NCI-H774 (cell line): ENCODE measurements around the gene ACP2.

Experiments used
- DNase-seq: peaks from one replicate; lab custom pipeline; 2025; lab: John Stamatoyannopoulos, UW

ACP2 gene

DNA sequence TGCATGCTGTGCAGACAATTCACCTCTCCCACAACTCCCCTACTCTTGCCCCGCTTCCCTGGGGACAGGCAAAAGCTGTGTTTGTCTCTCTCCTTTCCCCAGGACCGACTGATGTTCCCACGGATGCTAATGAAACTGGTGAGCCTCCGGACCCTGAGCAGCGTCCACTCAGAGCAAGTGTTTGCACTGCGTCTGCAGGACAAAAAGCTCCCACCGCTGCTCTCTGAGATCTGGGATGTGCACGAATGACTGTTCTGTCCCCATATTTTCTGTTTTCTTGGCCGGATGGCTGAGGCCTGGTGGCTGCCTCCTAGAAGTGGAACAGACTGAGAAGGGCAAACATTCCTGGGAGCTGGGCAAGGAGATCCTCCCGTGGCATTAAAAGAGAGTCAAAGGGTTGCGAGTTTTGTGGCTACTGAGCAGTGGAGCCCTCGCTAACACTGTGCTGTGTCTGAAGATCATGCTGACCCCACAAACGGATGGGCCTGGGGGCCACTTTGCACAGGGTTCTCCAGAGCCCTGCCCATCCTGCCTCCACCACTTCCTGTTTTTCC is 19.9 kb upstream of the ACP2 start:
- no peak for DNase-seq

DNA sequence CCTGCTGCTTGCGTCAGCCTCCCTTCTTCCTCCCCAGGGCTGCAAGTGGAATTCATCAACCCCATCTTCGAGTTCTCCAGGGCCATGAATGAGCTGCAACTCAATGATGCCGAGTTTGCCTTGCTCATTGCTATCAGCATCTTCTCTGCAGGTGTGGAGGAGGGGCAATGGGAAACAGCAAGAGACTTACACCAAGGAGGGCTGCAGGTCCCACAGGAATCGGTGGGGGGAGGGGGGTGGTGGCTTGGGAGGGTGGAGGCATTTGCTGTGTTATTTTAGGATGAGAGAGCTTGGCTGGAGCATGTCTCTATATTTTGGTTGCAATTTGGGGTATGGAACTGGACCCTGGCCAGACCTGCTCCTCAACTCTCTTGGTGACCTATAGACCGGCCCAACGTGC is 19.3 kb upstream of the ACP2 start:
- no peak for DNase-seq

DNA sequence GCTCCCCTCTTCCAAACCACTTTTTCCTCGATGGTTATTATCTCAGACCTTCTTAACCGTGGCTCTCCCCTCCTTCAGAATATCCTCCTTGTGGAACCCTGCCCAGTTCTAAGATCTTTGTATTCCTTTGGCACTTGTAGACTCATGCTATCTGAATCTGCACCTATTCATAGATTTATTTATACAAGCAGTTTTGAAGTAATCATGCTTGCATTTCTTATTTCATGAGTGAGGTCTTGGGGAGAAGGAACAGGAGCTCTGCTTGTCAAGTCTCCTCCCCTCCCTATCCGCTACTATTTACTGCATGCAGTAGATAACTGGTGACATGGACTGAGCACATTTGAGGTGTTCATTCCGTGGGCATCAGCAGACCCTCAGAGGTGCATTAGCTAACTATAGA is 15.9 kb upstream of the ACP2 start:
- no peak for DNase-seq

DNA sequence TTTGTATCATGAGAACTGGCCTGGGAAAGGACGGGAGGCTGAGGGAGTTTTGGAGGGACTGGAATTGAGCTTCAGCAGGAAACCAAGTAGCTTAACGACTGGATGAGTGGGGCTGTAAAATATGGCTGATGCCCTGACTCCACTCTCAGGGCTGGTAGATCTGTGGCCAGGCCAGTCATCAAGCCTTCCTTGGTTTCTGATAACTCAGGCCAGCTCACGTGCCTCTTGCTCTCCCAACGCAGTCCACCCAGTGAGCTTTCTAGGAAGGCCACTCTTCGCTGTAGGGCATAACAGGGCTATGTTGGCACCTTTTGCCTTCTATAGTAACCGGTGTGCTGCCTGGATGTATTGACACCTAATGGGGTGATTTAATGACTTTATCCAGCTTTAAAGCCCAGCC is 15.5 kb upstream of the ACP2 start:
- no peak for DNase-seq

DNA sequence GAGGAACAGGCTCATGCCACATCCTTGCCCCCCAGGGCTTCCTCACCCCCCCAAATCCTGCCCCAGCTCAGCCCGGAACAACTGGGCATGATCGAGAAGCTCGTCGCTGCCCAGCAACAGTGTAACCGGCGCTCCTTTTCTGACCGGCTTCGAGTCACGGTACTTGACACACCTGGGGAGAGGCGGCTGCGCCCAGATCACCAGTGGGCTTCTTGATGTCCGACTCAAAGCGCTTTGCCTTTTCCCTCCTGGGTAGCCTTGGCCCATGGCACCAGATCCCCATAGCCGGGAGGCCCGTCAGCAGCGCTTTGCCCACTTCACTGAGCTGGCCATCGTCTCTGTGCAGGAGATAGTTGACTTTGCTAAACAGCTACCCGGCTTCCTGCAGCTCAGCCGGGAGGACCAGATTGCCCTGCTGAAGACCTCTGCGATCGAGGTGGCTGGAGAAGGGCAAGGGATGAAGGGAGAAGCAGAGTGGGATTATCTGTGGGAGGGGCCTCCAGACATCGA is 12.7 kb upstream of the ACP2 start:
- DNase-seq = no peak

DNA sequence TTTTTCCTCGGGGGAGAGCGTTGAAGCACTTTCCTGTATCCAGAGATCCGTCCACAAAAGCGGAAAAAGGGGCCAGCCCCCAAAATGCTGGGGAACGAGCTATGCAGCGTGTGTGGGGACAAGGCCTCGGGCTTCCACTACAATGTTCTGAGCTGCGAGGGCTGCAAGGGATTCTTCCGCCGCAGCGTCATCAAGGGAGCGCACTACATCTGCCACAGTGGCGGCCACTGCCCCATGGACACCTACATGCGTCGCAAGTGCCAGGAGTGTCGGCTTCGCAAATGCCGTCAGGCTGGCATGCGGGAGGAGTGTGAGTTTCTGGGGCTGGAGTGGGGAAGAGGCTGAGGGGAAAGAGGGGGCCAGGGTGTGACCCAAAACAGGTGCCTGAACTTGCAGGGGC is 11.8 kb upstream of the ACP2 start:
- no peak for DNase-seq

DNA sequence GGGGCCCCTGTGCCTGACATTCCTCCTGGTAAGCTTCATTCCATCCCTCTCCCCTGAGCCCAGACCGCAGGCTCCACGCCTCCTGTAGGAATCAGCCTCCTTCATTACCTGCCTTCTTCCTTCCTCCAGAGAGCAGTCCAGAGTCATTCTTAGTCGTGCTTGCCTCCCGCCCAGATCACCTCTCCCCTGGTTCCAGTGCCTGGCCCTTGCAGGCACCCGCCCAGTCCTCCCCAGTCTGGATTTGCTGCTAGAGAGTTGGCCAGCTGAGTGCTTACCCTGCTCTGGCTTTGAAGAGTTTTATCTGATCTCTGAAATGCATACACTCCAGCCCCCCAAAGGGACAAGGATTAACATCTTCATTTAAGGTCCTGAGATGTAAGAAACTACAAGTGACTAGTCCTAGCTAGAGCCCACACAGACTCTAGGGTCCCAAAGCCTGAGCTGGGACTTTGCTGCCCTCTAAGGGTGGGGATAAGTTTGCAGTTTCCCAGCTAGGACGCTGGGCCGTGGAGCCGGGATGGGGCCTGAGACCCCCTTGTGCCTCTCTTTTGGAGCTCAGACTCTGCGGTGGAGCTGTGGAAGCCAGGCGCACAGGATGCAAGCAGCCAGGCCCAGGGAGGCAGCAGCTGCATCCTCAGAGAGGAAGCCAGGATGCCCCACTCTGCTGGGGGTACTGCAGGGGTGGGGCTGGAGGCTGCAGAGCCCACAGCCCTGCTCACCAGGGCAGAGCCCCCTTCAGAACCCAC is 10.8 kb upstream of the ACP2 start:
- DNase-seq = no peak

DNA sequence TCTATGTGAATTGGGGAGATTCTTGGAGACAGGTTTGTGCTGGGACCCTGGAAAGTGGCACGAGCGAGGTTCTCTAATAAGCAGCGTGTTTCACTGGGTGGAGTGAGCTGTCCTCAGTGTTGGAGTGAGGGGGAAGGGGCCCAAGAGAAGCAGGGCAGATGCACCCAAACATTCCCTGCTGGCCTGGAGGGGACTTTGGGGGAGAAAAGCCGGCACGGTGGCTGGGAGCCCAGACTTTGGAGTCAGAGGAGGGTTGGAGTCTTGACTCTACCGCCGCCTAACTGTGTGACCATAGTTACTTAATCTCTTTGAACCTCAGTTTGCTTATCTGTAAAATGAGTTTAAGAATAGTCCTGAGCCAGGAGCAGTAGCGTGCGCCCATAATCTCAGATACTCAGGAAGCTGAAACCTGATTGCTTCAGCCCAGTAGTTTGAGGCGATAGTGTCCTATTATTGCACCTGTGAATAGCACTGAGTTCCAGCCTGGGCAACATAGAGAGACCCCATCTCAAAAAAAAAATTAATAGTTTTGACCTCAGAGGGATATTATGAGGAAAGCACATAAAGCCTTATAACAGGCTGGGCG is 9.8 kb upstream of the ACP2 start:
- DNase-seq = no peak

DNA sequence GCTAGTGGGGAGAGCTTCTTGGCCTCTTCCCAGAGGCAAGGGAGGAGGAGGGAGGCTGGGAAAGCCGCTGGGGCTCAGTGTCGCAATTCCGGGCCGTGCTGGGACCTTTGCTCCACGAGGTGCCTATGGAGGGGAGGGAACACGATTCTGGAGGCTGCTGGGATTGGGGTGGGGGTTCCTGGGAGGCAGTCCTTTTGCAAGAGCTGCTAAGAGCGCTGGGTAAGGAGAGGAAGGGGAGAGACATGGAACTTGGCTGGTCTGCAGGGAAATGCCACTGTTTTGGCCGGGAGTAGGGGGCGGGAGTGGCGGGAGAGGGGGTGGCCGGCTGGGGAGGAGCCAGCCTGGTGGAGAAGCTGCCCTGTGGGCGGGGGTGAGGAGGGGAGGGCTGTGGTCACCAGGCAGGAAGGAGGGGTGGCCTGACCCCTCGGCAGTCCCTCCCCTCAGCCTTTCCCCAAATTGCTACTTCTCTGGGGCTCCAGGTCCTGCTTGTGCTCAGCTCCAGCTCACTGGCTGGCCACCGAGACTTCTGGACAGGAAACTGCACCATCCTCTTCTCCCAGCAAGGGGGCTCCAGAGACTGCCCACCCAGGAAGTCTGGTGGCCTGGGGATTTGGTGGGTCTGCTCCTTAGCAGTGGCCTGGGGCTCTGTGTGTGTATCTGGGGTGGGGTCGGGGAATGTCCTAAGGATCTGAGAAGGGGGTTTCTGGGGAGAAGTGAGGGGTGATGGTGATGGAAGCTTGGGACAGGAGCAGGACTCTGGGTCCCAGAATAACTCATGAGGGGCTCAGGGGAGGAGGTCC is 9.1 kb upstream of the ACP2 start, which contains the start of gene NR1H3:
Gene NR1H3, plus strand, starts transcription at position 480 of the 800 bp plus-strand sequence. CDS start 1,221 bp downstream, outside the sequence.
- DNase-seq = no peak

DNA sequence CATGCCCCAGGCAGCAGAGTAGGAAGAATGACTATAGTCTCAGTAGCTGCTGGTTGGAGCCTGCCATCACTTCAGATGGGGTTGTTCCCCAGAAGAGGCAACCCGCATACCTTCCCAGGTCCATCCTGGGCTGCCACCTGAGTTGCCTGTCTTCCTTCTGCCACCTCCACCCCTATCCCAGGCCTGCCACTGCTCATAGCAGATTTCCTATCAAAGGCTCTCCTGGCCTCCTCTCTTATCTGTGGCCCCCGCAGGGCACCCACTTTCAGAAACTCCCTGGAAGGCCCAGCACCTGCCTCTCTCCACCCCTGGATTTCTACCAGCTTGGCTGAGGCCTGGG is 8.5 kb upstream of the ACP2 start:
- DNase-seq = no peak

DNA sequence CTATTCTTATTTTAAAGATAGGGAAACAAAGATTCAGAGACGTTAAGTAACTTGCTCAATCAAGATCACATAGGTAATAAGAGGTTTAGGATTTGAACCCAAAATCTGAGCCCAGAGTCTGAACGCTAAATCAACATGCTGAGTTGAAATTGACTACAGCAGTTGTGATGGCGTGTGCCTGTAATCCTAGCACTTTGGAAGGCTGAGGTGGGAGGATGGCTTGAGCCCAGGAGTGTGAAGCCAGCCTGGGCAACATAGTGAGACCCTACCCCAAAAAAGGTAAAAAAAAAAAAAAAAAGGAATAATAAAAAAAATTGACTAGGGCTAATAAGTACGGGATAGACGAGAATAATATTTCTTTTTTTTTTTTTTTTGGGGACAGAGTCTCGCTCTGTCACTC is 7.8 kb upstream of the ACP2 start:
- no peak for DNase-seq

DNA sequence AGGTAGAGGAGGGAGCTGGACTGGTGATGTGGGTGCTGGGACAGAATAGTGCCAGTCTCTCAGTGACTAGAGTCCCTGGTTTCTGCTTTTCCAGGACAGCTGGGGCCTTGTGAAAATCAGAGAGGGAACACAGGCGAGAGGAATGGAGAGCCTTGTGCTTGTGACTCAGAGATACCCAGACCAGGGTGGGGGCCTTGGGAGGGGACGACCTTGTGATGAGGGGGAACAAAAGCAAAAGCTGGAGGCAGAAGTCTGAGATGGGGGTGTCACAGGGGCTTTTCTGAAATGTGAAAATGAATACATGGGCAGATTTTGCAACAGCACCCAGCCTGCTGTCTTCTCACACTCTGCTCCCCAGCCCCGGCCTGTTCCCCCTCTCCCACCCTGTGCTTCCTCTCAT is 5.8 kb upstream of the ACP2 start:
- no peak for DNase-seq

DNA sequence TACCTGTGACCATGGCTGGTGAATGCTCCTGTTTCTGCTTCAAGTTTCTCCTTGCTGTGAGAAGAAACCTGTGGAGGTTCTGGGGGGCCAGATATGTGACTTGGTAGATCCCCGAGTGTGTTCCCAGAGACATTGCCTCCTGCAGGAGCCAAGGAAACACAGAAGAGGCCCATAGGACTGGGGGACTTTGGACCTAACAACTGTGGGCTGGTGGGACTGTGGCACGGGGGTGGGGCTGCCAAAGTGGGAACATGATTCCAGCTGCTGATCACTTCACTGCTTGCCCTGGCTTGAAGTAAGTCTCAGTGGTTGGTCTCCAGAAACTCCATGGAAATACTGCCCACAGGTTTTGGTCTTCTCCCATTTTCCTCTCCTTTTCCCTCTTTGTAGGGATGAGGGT is 5.0 kb upstream of the ACP2 start:
- DNase-seq = no peak

DNA sequence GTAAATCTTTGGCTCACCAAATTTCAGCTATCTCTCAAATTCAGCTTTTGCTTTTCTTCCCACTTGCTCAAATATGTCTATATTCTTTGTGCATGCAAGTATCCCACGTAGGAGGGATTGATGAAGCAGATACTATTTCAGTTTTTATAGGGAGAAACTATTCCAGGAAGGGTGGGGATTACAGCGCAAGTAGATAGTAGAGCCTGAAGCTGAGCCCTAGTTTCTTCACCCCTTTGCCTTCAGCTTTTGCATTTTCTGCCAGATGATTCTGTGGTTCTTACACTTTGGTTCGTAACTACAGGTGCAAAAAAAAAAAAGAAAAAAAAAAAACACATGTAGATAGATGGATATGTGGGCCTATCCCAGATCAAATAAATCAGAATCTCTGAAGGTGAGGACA is 3.1 kb upstream of the ACP2 start:
- no peak for DNase-seq

DNA sequence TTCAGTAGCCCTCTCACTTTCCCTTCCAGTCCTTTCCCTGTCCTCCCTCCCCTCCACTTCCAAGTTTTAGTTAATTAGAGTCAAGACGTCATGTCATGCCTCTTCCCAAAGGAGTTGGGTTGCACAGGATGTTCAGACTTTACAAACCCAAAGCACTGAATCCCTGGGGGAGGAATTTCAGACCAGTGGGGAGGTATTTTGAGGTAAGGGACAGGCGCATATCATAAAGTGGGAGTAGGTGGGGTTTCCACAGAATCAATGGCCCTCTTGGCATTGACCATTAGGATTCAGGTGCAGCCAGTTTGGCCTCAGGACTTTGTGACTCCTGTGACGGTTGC is 733 bp upstream of the ACP2 start:
- no peak for DNase-seq

DNA sequence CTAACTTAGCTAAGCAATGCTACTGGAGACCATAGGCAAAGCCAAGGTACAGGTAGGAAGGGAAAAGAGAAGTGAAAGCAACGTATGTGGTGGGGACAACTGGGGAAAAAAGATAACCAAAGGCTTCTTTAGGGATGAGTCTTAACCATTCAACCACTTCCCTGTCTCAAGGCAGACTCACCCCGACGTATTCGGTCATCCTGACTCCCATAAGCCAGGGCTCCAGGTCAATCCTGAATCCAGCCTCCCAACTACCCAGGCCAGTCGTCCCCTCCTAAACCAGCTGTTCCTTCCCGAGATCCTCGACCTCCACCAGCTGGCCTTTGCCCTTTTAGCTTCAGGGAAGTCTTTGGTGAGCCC is 330 bp downstream of the ACP2 start:
- no peak for DNase-seq

DNA sequence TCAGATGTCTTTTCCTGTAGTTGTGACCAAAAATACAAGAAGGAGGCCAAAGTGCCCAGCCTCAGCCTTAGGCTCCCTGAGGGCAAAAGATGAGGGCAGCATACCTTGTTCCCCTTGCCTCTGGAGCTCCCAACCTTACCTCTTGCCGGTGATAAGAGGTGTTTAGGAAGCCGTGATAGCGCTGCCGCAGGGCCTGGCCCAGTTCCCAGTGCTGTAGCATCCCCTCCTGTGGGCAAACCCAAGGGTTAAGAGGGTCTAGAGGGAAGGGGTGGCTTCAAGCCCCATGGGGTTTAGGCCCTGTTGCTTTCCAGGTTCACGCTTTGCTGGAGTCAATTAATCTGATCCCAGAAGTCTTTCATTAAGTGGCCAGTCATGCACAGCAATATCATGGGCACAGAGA is 1.1 kb downstream of the ACP2 start:
- no peak for DNase-seq

DNA sequence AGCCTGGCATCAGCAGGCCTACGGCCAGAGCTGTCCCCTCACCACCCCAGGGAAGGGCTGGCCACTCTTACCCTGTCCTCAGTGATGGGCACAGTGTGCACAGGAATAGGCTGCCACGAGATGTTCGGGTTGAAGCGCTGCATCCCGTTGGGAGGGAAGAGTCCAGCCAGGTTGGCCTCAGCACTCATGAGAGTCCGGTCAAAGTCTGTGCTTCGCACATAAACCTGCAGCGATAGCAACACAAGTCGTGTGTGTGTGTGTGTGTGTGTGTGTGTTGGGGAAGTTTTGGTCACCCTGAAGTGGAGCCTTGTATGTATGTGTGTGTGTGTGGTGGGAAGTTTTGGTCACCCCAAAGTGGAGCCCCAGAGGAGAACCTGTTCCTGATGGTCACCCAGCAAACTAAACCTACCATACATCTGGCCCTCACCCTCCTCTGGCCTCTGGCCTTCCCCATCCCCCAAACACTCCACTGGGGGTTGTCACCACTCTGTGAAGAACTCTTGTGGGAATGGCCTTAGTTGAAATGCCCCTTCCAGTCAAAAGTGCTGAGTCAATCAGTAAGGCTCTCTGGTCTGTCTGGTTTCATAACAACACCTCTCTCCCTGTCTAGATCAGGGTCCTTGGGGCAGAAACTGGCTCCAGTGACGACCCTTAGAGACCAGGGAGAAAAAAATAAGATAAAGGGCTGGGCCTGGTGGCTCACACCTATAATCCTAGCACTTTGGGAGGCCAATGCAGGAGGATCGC is 2.8 kb downstream of the ACP2 start:
- DNase-seq = no peak

DNA sequence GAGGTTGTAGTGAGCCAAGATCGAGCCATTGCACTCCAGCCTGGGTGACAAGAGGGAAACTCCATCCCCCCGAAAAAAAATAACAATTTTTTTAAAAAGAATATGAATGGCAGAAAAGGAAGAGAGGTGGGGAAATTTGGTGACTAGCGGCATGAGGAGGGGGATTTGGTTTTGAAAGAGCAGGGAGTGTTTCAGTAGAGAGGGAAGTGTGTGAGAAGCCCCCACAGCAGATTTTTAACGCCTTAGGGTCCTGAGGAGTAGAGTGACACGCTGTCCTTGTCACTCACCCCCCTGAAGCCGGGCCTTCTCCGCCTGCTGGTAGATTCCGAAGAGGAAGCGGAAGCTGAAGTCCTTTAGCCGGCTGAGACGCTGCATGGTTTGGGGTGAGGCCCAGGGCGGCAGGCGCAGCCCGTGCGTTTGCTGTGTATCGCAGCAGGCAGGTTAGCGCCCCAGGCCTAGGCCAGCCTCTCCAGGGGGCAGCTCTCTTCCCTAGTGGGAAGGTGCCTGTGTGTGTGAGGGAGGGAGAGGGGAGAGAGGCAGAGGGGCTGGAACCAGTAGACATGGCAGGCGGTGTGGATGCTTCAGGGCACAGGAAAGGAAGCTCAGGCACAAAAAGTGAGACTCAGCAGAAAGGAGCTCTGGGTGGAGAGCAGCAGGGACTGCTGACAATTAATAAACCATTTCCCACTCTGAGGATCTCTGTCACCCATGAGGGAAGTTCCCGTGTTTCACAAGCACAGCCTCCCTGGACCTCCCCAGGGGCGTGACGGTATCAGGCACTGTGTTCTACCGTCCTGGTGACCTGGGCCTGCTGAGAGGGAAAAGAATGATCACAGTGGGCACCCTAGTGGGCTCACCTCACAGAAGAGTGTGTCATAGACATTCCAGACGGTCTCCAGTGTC is 3.9 kb downstream of the ACP2 start:
- no peak for DNase-seq

DNA sequence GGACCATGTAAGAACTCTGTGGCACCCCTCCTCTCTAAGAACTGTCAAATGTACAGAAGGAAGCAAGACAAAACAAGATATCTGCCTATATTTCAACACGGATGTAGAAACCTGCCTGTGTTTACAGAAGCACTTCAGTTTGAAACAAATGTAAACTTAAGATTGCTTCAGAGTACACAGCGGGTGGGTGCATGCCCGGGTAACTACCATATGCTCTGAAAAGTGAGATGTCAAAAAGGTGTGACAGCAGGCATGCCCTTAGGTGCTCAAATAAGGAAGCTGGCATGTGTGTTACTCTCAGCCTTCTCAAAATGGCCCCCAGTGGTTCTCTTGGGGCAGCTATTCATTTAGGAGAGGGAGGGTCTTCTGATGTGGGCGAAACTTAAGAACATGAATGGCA is 5.2 kb downstream of the ACP2 start:
- DNase-seq = no peak

DNA sequence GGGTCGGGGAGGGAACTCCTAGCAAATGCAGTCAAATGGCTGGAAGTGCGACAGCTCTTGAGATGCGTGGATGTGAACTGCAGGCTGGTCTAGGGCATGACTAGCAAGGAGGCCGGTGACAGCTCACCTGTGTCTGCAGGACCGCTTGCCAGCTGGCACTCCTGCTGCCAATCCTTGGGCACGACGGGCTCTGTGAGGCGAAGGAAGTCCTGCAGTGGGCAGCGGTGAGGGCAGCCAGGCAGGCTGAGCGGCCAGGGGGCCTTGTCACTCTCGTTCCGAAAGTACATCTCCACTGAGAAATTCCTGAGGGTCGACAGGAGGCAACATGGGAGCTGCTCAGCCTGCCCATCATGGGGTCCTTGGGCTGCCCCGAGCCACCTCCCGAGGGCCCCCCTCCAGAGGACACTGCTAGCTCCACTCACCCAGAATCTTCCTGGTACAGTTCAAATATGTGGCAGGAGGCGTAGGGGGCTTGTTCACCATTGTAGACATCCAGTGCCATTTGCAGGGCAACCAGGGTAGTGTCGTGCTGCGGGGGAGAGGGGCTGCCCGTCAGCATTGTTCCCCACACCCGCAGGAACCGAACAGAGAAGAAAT is 5.9 kb downstream of the ACP2 start:
- no peak for DNase-seq
